Ectodermal cell (in vitro differentiated cells): ENCODE results near the gene FXYD6.
"Not testable (repeated sequence)": the region's sequence is repeated elsewhere in the genome, so short reads cannot be mapped to it uniquely, and the experiment has no call there.

ENCODE experiments used
- H3K27ac ChIP-seq: 2 replicates; pipeline ENCODE4 v1.7.0; 2013; ENCODE audit warnings: mild to moderate bottlenecking, low read depth, low read length; ENCODE audit not compliant: insufficient read depth, poor library complexity, severe bottlenecking
- H3K27me3 ChIP-seq: 2 replicates; pipeline ENCODE4 v1.7.0; 2013; ENCODE audit warnings: mild to moderate bottlenecking, low read length; ENCODE audit not compliant: insufficient read depth, control insufficient read depth, poor library complexity, severe bottlenecking
- H3K36me3 ChIP-seq: one replicate; pipeline ENCODE4 v1.7.0; 2013; ENCODE audit warnings: low read length; ENCODE audit not compliant: control insufficient read depth, insufficient read depth
- H3K4me1 ChIP-seq: one replicate; pipeline ENCODE4 v1.7.0; 2013; ENCODE audit warnings: low read length; ENCODE audit not compliant: control insufficient read depth, insufficient read depth
- H3K4me3 ChIP-seq: 2 replicates; pipeline ENCODE4 v1.7.0; 2013; ENCODE audit warnings: low read depth, low read length, control low read depth; ENCODE audit not compliant: insufficient read depth
- H3K9me3 ChIP-seq: 2 replicates; pipeline ENCODE4 v1.7.0; 2013; ENCODE audit warnings: mild to moderate bottlenecking, low read length, moderate library complexity; ENCODE audit not compliant: control insufficient read depth
- WGBS, 2 experiments: methylation state at CpG; one replicate each; pipeline ENCODE4 v1.1.7; 2013; ENCODE audit warnings: missing lambda C conversion rate in 2 of 2; 5-methylcytosine and 5-hydroxymethylcytosine counted together

FXYD6 gene

DNA sequence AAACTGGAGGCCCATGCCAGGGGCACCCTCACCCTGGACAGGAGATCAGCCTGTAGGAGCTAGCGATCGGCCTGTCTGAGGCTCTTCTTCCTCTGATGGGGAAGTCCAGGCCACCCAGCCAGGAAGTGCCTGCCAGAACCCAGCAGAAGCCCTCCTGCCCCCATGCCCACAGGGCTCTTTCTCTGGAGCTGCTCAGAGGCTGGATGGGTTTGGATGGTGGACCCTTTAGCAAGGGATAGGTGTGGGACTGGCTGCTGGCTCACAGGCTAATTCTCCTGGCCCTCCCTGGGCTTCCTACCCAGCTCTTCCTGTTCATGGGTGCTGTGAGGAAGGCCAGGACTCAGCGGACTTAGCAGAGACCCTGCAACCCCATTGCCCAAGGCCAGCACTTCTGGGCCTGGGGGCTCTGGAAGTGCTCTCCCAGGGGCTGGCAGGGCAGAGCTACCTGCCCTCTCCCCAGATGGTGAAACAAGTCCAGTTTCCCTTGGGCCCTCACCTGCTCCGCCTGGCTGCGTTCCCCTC is 59.6 kb downstream of the FXYD6 start:
- Histone ChIP-seq H3K36me3 (no peaks in the 10 kb centered on the region), H3K9me3 (no peaks in the 10 kb centered on the region), H3K4me1 (peaks cover 44% of the 10 kb centered on the region), H3K27ac (no peak overlapping the region), H3K4me3 (no peak overlapping the region), H3K27me3 (no peaks in the 10 kb centered on the region)
- WGBS, 2 experiments, result 86 to 87% methylated on average over 5 of the region's 5 CpGs

DNA sequence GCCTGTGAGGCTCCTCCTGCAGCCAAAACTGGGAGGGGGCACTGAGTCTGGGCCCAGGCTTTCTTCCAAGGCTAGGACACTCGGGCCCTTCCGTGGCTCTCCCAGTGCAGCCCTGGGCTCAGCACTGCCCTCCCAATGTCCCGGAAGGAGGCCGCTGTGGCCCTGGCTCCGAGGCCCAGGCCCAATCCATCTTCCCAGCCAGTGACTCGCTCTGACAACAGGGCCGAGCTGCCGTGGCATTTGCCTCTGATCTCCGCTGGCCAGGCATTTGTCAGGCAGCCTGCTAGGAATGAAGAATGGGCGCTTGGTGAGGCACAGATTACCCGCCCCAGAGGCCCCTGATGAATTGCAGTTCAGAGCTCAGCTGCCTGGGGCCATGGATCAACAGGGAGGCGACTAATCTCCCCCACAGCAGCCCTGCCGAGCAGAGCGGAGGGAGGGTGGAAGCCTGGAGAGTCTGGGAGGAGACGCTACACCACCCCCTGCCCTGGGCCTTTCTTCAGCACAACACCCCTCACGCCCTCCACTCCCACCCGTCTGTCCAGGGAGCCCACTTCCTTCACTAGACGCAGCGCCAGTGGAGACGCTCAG is 60.2 kb downstream of the FXYD6 start:
- no peaks in the 10 kb centered on the region for H3K9me3 ChIP-seq
- no peak overlapping the region for H3K4me3 ChIP-seq
- no peaks in the 10 kb centered on the region for H3K36me3 ChIP-seq
- 10 to 11% methylated on average over 20 of the region's 20 CpGs for WGBS, 2 experiments
- H3K4me1 ChIP-seq, result peaks cover 44% of the 10 kb centered on the region
- no peaks in the 10 kb centered on the region for H3K27me3 ChIP-seq
- peak overlapping the region; percentile 56 for H3K27ac ChIP-seq

GRCh38 chr11:117815262-117815803 is 61.1 kb downstream of the FXYD6 start:
- 44 to 51% methylated on average over 7 of the region's 7 CpGs for WGBS, 2 experiments
- H3K27me3 ChIP-seq, result no peaks in the 10 kb centered on the region
- no peaks in the 10 kb centered on the region for H3K36me3 ChIP-seq
- peaks cover 41% of the 10 kb centered on the region for H3K4me1 ChIP-seq
- peak overlapping the region; percentile 17 for H3K27ac ChIP-seq
- H3K4me3 ChIP-seq, result no peak overlapping the region
- H3K9me3 ChIP-seq, result no peaks in the 10 kb centered on the region

DNA sequence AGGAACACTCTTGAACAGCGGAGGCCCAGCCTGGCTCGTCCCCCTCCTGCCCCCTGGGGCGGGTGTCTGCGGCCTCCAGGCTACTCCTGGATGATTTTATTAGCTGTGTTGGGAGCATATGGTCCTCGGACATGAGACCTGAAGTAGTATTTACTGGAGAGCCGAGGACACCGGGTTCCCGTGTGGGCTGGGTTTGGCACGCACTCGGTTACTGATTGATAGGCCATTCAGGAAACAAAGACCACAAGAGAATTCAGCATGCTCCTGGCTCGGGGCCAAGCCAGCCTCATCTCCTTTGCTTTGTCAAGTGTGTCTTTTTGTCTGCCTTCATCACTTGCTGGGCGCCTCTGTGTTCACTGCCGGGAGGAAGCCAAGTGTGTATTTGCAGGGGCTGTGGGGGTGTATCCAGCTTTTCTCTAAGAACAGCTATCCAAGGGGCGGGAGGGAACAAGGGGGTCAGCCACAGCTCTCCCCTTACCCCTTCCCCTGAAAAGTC is 61.6 kb downstream of the FXYD6 start:
- Histone ChIP-seq H3K4me1 (peaks cover 36% of the 10 kb centered on the region), H3K9me3 (no peaks in the 10 kb centered on the region), H3K27me3 (no peaks in the 10 kb centered on the region), H3K36me3 (no peaks in the 10 kb centered on the region), H3K4me3 (no peak overlapping the region), H3K27ac (peak overlapping the region; percentile 17)
- WGBS, 2 experiments, result 23 to 28% methylated on average over 14 of the region's 14 CpGs

DNA sequence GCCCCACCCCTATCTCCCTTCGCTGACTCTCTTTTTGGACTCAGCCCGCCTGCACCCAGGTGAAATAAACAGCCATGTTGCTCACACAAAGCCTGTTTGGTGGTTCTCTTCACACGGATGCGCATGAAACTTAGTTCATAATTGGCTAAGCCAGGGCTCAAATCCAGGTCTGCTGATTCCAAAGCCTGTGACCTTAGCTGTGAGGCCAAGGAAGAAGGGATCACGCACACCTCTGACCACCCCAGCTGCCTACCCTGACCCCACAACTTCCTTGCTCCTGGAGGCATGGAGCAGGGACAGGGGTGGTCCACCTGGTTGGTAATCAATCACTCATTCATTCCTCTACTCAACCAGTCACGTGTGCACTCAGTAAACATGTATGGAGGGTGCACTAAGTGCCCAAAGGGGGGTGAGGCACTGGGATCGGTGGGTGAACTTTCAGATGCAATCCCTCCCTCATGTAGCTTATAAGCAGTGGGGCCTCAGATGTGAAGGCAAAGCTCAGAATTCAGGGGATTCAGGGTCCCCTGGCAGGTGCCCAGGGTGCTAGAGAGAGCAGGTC is 62.2 kb downstream of the FXYD6 start:
- Histone ChIP-seq H3K27me3 (no peaks in the 10 kb centered on the region), H3K36me3 (no peaks in the 10 kb centered on the region), H3K4me3 (no peak overlapping the region), H3K4me1 (peaks cover 36% of the 10 kb centered on the region), H3K9me3 (no peaks in the 10 kb centered on the region), H3K27ac (no peak overlapping the region)
- WGBS, 2 experiments, result 81% methylated on average over 7 of the region's 7 CpGs

- 95% methylated on average over 12 of the region's 12 CpGs for WGBS, 2 experiments
- not testable (repeated sequence) for H3K27ac ChIP-seq, H3K36me3 ChIP-seq, H3K9me3 ChIP-seq, H3K4me3 ChIP-seq
- H3K27me3 ChIP-seq, result peaks cover 27% of the 10 kb centered on the region
- H3K4me1 ChIP-seq, result peaks cover 10% of the 10 kb centered on the region
Measured at GRCh38 chr11:117810056-117810451, 66.4 kb downstream of the FXYD6 start.

GRCh38 chr11:117809236-117810055 is 67.0 kb downstream of the FXYD6 start:
- Histone ChIP-seq H3K36me3 (no peaks in the 10 kb centered on the region), H3K9me3 (no peaks in the 10 kb centered on the region), H3K27me3 (peaks cover 27% of the 10 kb centered on the region), H3K27ac (no peak overlapping the region), H3K4me1 (peaks cover 5% of the 10 kb centered on the region), H3K4me3 (no peak overlapping the region)
- WGBS, 2 experiments, result 53 to 56% methylated on average over 22 of the region's 22 CpGs

- no peaks in the 10 kb centered on the region for H3K9me3 ChIP-seq
- H3K4me3 ChIP-seq, result no peak overlapping the region
- no peaks in the 10 kb centered on the region for H3K4me1 ChIP-seq
- H3K36me3 ChIP-seq, result no peaks in the 10 kb centered on the region
- WGBS, 2 experiments, result 87 to 88% methylated on average over 12 of the region's 12 CpGs
- peaks cover 27% of the 10 kb centered on the region for H3K27me3 ChIP-seq
- H3K27ac ChIP-seq, result no peak overlapping the region
Measured at GRCh38 chr11:117808784-117809183, 67.7 kb downstream of the FXYD6 start.

- no peak overlapping the region for H3K27ac ChIP-seq
- WGBS, 2 experiments, result 69 to 71% methylated on average over 22 of the region's 22 CpGs
Measured at GRCh38 chr11:117807482-117808327, 68.8 kb downstream of the FXYD6 start.

More at GRCh38 chr11:117807482-117808327, 68.8 kb downstream of the FXYD6 start:
- Histone ChIP-seq H3K4me1 (no peaks in the 10 kb centered on the region), H3K27me3 (peaks cover 30% of the 10 kb centered on the region), H3K36me3 (no peaks in the 10 kb centered on the region), H3K4me3 (no peak overlapping the region), H3K9me3 (no peaks in the 10 kb centered on the region)
